ENCODE measurements around the gene DOP1A.

DOP1A gene

GRCh38 chr6:83071707-83072106 lies 4.2 kb downstream of the DOP1A start:
- DNase-seq (ENCODE audit: low read depth): no peak

- no peak for DNase-seq (ENCODE audit: low read depth)
Observed at GRCh38 chr6:83072726-83073125, 5.3 kb downstream of the DOP1A start.

GRCh38 chr6:83073615-83074014 lies 6.1 kb downstream of the DOP1A start:
- DNase-seq (ENCODE audit: low read depth): no peak

GRCh38 chr6:83083476-83083875 lies 16.0 kb downstream of the DOP1A start:
- DNase-seq (ENCODE audit: low read depth): no peak

GRCh38 chr6:83086751-83087150 lies 19.3 kb downstream of the DOP1A start:
- DNase-seq (ENCODE audit: low read depth): no peak

GRCh38 chr6:83092756-83093399 lies 25.4 kb downstream of the DOP1A start:
- DNase-seq (ENCODE audit: low read depth): no peak

- DNase-seq (ENCODE audit: low read depth): no peak
Observed at GRCh38 chr6:83096791-83097190, 29.3 kb downstream of the DOP1A start.

- DNase-seq (ENCODE audit: low read depth): no peak
Observed at GRCh38 chr6:83097204-83097603, 29.7 kb downstream of the DOP1A start.

GRCh38 chr6:83097675-83098074 lies 30.2 kb downstream of the DOP1A start:
- no peak for DNase-seq (ENCODE audit: low read depth)

- no peak for DNase-seq (ENCODE audit: low read depth)
Observed at GRCh38 chr6:83098589-83098988, 31.1 kb downstream of the DOP1A start.

GRCh38 chr6:83108378-83108777 lies 40.9 kb downstream of the DOP1A start:
- DNase-seq (ENCODE audit: low read depth): no peak

GRCh38 chr6:83113258-83113657 lies 45.8 kb downstream of the DOP1A start:
- DNase-seq (ENCODE audit: low read depth): no peak

- DNase-seq (ENCODE audit: low read depth): no peak
Observed at GRCh38 chr6:83114164-83114563, 46.7 kb downstream of the DOP1A start.

GRCh38 chr6:83117802-83118201 lies 50.3 kb downstream of the DOP1A start:
- no peak for DNase-seq (ENCODE audit: low read depth)

- DNase-seq (ENCODE audit: low read depth): no peak
Observed at GRCh38 chr6:83119742-83120300, 52.4 kb downstream of the DOP1A start.

GRCh38 chr6:83124553-83124952 lies 57.1 kb downstream of the DOP1A start:
- no peak for DNase-seq (ENCODE audit: low read depth)

GRCh38 chr6:83125425-83125824 lies 58.0 kb downstream of the DOP1A start:
- DNase-seq (ENCODE audit: low read depth): no peak

- no peak for DNase-seq (ENCODE audit: low read depth)
Observed at GRCh38 chr6:83126223-83126622, 58.8 kb downstream of the DOP1A start.

- DNase-seq (ENCODE audit: low read depth): no peak
Observed at GRCh38 chr6:83126807-83127206, 59.3 kb downstream of the DOP1A start.

- DNase-seq (ENCODE audit: low read depth): no peak
Observed at GRCh38 chr6:83127258-83127657, 59.8 kb downstream of the DOP1A start.

GRCh38 chr6:83127976-83128375 lies 60.5 kb downstream of the DOP1A start:
- no peak for DNase-seq (ENCODE audit: low read depth)

- DNase-seq (ENCODE audit: low read depth): no peak
Observed at GRCh38 chr6:83132121-83132520, 64.7 kb downstream of the DOP1A start.

GRCh38 chr6:83138118-83138722 lies 70.7 kb downstream of the DOP1A start:
- no peak for DNase-seq (ENCODE audit: low read depth)

GRCh38 chr6:83138758-83139157 lies 71.3 kb downstream of the DOP1A start:
- no peak for DNase-seq (ENCODE audit: low read depth)

Measured in activated T-cell treated with anti-CD3 and anti-CD28 coated beads for 24 hours (primary cell).